ENCODE data around the gene CCDC61. TPM values are rescaled to one million over a fixed set of nuclear protein-coding genes. Genes with fewer than 3 reads are reported as not detected.

Gene CCDC61
- total and polyA plus RNA-seq, 2 of the 8 experiments (the other 6 are each of a cell fraction or from before 2014, with no cell fraction given) = 7.8 to 17.4 TPM

DNA sequence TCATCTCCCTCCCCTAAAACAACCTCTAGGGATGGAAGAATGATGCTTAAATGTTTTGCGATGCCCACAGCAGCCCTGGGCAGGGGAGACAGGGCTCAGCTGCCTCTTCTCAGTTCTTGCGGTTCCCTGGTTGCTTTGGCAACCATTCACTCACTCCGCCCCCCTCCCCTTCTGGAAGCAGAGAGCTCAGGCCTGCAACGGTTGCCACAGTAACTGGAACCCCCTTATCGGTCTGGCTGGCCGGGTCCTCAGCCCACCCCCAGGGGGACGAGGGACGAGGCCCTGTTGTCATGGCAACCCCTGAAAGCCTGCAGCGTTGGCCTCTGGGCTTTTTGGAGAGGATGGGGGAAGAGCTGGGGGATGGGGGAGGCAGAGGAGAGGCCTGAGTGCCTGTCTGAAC lies 41.1 kb upstream of the CCDC61 start:
- Histone ChIP-seq H4K8ac (ENCODE audit: extremely low read depth, insufficient read depth, low read length) (no peak overlapping the region), H3K9ac (replicated peaks in 1 of 4; ENCODE audit: extremely low read depth in 1 of 4, low read depth in 3 of 4, low read length in 3 of 4) (no peak overlapping the region), H2BK12ac (ENCODE audit: low read depth, low read length) (no peak overlapping the region), H3K4me1 (replicated peaks in 1 of 4; ENCODE audit: control insufficient read depth in 3 of 4, insufficient read depth in 4 of 4, low read length in 3 of 4) (peaks cover 0 to 3% (median 0%) of the 10 kb centered on the region in 4 experiments; a peak in 3 of 7 replicates), H2AK5ac (ENCODE audit: low read depth, low read length) (no peak overlapping the region), H3K9me3 (ENCODE audit: insufficient read depth in 2 of 2, low read depth in 1 of 2, low read length in 1 of 2) (no peaks in the 10 kb centered on the region), H3K27me3 (replicated peaks in 1 of 4; ENCODE audit: control insufficient read depth in 3 of 4, extremely low read depth in 1 of 4, insufficient read depth in 3 of 4, low read length in 3 of 4) (no peaks in the 10 kb centered on the region), H3K4me2 (ENCODE audit: insufficient read depth in 1 of 2, low read depth in 2 of 2, low read length in 2 of 2) (no peak overlapping the region), H3K79me2 (ENCODE audit: control insufficient read depth in 1 of 2, insufficient read depth in 2 of 2, low read length in 2 of 2) (no peaks in the 10 kb centered on the region), H2BK5ac (ENCODE audit: low read depth, low read length) (no peak overlapping the region), H3K27ac (ENCODE audit: low read depth, low read length) (no peak overlapping the region), H4K5ac (ENCODE audit: insufficient read length, low read depth, low read length) (no peak overlapping the region), H2AFZ (ENCODE audit: low read length) (no peak overlapping the region), H3K79me1 (ENCODE audit: low read depth, low read length) (no peaks in the 10 kb centered on the region), H3K23ac (ENCODE audit: insufficient read length) (no peak overlapping the region), H3K23me2 (ENCODE audit: low read depth, low read length) (peaks cover 10% of the 10 kb centered on the region), H3K4ac (replicated peaks; ENCODE audit: insufficient read length, low read depth, low read length) (no peak overlapping the region), H3K4me3 (ENCODE audit: extremely low read depth in 1 of 4, insufficient read depth in 2 of 4, low read depth in 3 of 4, low read length in 4 of 4) (no peak overlapping the region), H2BK120ac (replicated peaks; ENCODE audit: low read depth, low read length) (no peak overlapping the region), H2BK15ac (ENCODE audit: low read length) (no peak overlapping the region), H3K56ac (replicated peaks; ENCODE audit: insufficient read length, low read depth, low read length) (no peak overlapping the region), H3K18ac (ENCODE audit: extremely low read depth, low read length) (no peak overlapping the region), H4K20me1 (replicated peaks in 1 of 2; ENCODE audit: control insufficient read depth in 1 of 2, insufficient read depth in 2 of 2, low read length in 2 of 2) (peaks cover 2 to 4% of the 10 kb centered on the region in 2 experiments), H4K91ac (replicated peaks; ENCODE audit: insufficient read length, low read length) (no peak overlapping the region), H2BK20ac (ENCODE audit: low read length) (no peak overlapping the region), H3K14ac (ENCODE audit: insufficient read length) (no peak overlapping the region), H3K36me3 (ENCODE audit: control insufficient read depth in 2 of 4, insufficient read depth in 4 of 4, low read length in 3 of 4) (peaks cover 0 to 9% (median 3%) of the 10 kb centered on the region in 4 experiments; a peak in 3 of 8 replicates)
- TF ChIP-seq JUN (IDR thresholded peaks at IDR 0.05; ENCODE audit: low read depth, low read length) (no peak), SIRT6 (IDR thresholded peaks at IDR 0.05; ENCODE audit: low read length) (no peak), EGR1 (IDR thresholded peaks at IDR 0.05; ENCODE audit: borderline replicate concordance, low read depth, low read length) (no peak), POLR2AphosphoS5 (IDR thresholded peaks at IDR 0.05; ENCODE audit: low read depth, low read length) (no peak), SIX5 (IDR thresholded peaks at IDR 0.05; ENCODE audit: low read depth, low read length) (no peak), GTF2F1 (IDR thresholded peaks at IDR 0.05; ENCODE audit: borderline replicate concordance, low read depth, low read length) (no peak), TBP (IDR thresholded peaks at IDR 0.05; ENCODE audit: low read depth, low read length) (no peak), NRF1 (IDR thresholded peaks at IDR 0.05; ENCODE audit: low read depth, low read length) (no peak), ASH2L (IDR thresholded peaks at IDR 0.05; ENCODE audit: low read length) (no peak), SUZ12 (IDR thresholded peaks at IDR 0.05; ENCODE audit: low read length) (no peak)
- FAIRE-seq (no peak), DNase-seq (ENCODE audit: low read depth in 1 of 2, low spot score in 2 of 2) (no peak)
- 80% methylated on average over 9 of the region's 9 CpGs; no CpG with 5 or more reads in 1 of the 2 experiments for WGBS, 2 experiments (ENCODE audit: extremely low coverage in 1 of 2, insufficient coverage in 1 of 2, insufficient read length in 1 of 2, insufficient replicate concordance in 2 of 2, low coverage in 1 of 2, low lambda C conversion rate in 2 of 2, missing lambda C conversion rate in 1 of 2)
- ChIA-PET POLR2A (ENCODE audit: partially characterized antibody) (interaction anchor here (1.4 to 3.5 kb wide), 2 partner anchors 21 to 52 kb away, joined by 4 to 18 read pairs; partner anchors contain the start of genes MYPOP and NOVA2), CTCF (ENCODE audit: partially characterized antibody) (interaction anchor here (0.8 to 1.5 kb wide), 4 partner anchors 15 to 56 kb away, joined by 3 to 5 read pairs (median 3); partner anchors contain the start of gene CCDC61)

All from H1 (cell line).